HG02970 (cell line): Measurements from ENCODE around the gene NGDN.

Experiments
- ATAC-seq: cut with Tn5 transposase; IDR thresholded peaks from one replicate; pipeline ENCODE4 v1.9.1; 2021; ENCODE audit warnings: mild to moderate bottlenecking, moderate library complexity, moderate number of reproducible peaks; ENCODE audit not compliant: unreplicated experiment, low FRiP score

The NGDN gene

GRCh38 chr14:23518709-23519108 is 49.2 kb downstream of the NGDN start:
- ATAC-seq = no peak

GRCh38 chr14:23520899-23521533 is 51.5 kb downstream of the NGDN start:
- no peak for ATAC-seq

DNA sequence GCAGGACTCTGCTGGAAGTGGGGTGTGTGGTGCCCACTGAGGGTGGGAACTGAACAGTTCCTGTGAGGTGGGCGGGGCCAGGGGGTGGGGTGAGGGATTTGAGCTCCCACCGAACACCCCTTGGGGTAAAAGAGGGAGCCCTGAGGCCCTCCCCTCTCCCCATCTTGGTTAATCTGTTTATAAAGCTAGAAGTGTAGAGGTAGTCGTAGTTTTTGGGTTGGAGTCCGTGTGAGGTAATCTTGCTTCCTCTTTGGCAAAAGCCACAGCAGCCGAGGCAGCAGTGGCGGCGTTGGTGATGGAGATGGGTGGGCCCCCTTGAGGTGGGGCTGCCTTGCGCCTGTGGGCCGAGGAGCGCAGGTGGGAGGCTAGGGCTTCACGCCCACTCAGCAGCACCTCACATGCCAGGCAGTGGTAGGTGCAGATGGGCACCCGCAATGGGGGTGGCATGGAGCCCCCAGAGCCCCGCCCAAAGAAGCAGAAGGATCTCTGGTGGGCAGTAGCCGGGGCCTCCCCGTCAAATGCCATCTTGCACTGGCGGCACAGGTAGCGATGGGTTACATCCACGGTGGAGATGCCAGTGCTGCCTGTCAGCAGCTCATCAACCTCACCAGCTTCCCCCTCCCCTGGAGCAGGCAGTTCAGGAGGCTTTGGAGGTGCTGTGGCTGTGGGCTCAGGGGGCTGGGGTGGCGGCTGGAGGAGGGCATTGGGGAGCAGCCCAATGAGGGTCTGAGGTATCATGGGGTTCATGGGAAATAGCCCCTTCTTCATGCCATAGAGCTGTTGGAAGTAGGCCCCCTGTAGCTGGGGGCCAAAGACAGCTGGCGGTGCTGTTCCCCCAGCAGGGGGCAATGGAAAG is 52.5 kb downstream of the NGDN start:
- no peak for ATAC-seq

DNA sequence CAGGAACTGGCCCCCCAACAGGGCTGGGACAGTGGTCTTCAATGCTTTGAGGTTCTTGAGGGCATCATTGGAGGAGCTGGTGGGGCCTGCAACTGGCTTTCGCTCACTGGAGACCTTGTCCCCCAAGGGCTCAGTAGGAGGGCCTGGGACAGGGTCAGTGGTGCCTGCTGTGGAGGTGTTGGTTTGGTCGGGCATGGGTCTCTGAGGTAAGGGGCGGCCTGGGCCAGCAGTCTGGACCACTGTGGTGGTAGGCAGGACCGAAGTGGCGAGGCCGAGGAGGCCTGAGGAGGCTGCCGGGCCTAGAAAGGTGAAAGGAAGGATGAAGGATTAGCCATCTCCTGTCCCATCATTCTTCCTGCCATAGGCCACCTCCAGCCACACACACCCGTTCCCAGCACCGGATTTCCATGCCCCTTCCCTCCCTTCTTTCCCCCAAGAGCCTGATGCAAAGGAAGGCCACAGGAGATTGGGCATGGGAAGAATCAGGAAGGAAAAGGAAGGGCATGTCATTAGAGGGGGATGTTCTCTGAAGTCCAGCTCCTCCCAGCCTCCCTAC is 53.2 kb downstream of the NGDN start:
- no peak for ATAC-seq

DNA sequence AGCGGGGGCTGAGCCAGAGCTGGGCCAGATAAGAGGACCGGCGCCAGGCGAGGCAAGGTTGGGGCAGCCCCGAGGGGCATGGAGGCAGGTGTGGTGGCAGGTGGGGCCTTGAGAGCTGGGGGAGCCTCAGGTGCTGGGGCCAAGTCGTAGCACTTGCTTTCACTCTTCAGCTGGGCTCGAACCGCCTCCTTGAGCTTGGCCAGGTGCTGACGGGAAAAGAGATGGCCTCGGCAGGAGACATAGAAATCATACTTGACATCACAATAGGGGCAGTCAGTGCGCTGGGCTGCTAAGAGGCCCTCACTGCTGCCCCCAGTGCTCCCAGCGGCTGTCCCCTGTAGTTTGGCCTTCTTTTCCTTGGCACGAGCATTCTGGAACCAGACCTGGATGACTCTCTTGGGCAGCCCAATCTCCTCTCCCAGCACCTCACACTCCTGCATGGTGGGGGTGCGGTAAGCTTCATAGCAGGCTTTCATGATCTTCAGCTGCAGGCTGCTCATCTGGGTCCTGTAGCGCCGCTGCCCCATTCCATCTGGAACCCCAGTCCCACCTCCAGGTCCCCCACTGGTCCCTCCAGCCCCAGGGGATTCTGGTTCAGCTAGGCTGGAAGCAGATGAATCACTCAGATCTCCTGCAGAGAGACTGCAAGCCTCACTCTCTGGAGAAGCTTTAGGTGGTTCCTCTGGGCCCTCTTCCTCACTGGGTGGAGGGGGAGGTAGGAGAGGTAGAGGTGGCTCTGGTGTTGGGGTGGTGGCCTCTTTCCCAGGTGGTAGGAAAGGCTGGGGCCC is 53.9 kb downstream of the NGDN start:
- no peak for ATAC-seq

DNA sequence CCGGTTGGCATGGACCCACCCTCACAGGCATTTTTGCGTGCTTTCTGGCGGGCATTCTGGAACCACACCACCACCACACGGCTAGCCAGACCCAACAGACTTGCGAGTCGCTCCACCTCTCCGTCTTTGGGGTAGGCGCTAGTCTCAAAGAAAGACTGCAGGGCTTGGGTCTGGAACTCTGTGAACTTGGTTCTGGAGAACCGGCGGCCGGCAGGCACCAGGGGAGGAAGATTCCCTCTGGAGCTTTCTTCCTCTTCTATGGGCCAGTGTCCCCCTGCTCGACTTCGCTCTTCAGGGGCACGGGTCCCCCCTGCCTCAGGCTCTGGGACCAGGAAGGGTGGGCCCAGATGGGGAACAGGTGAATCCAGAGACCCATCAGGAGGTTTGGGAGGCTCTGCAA is 55.5 kb downstream of the NGDN start:
- no peak for ATAC-seq

DNA sequence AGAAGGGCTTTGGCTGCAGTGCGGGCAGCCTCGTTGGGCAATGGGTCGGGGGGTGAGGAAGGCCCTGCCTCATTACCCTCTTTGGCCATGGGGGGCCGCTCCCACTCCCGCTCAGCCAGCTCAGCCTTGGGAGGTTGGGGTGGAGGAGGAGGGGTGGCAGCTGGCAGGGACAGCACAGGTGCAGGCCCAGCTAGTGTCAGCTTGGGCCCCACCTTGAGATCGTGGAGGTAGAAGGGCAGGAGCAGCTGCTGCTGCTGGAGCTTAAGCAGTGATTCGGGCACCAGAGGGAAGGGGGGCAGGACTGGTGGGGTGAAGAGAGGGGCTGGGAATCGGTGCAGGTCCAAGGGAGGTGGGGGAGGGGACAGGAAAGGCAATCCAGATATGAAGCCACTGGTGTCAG is 56.1 kb downstream of the NGDN start:
- no peak for ATAC-seq
